ENCODE measurements around the gene LRRC9. TPM values are rescaled to one million over a fixed set of nuclear protein-coding genes. Genes with fewer than 3 reads are reported as not detected.
"Not testable (repeated sequence)": the region's sequence is repeated elsewhere in the genome, so short reads cannot be mapped to it uniquely, and the experiment has no call there.

Gene LRRC9
- total RNA-seq, 3 donors from 2014 or later (not counting 1 experiment from before 2014, with no cell fraction given): not detected

DNA sequence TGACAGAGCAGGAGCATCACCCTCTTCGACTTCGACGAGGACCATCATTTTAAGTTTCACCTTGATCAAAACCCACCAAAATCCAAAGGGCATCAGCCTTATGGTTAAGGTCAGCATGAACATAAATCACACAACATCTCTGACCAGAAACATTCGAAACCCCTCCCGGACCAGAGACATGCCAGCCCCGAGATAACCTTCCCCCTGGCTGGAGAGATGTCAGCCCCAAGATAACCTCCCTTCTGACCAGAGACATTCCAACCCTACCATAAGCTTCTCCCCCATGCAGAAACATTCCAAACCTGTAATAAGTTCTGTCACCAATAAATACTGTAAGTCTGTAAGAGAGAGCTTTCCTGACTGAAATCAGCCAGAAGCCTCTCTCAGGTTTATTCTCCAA lies 178.0 kb downstream of the LRRC9 start:
- WGBS (ENCODE audit: insufficient coverage): 94% methylated on average over 6 of the region's 6 CpGs
- intact Hi-C loops (cut with micrococcal nuclease): no loop called here
- no peak overlapping the region for H3K27ac ChIP-seq (ENCODE audit: low read length)

GRCh38 chr14:60099855-60100254 lies 179.9 kb downstream of the LRRC9 start:
- H3K4me3 ChIP-seq (ENCODE audit: low read length); DNase-seq; H3K9me3 Mint-ChIP-seq; intact Hi-C loops (cut with micrococcal nuclease); H3K27me3 Mint-ChIP-seq (ENCODE audit: low read depth in 2 of 2); H3K27me3 ChIP-seq (ENCODE audit: control insufficient read depth, insufficient read depth, low read length); H3K9me3 ChIP-seq (ENCODE audit: control insufficient read depth, insufficient read depth, low read length); H3K36me3 Mint-ChIP-seq; H3K4me1 ChIP-seq (ENCODE audit: control insufficient read depth, insufficient read depth, low read length): not testable (repeated sequence)
- H3K36me3 ChIP-seq (ENCODE audit: control insufficient read depth, insufficient read depth, low read length): peaks cover 12% of the 10 kb centered on the region
- H3K27ac ChIP-seq (ENCODE audit: low read length): peak overlapping the region; percentile 47
- peak overlapping the region; percentile 86 to 94 for H3K27ac Mint-ChIP-seq
- H3K4me1 Mint-ChIP-seq: peaks cover 67 to 71% of the 10 kb centered on the region in 2 donors
- peak overlapping the region; percentile 78 for H3K4me3 Mint-ChIP-seq
- WGBS (ENCODE audit: insufficient coverage): 77% methylated on average over 6 of the region's 7 CpGs
- ATAC-seq: peak; percentile 50 to 78 (median 77)

More for the DNA sequence above, 178.0 kb downstream of the LRRC9 start:
- no peaks in the 10 kb centered on the region for H3K9me3 Mint-ChIP-seq
- no peaks in the 10 kb centered on the region for H3K36me3 Mint-ChIP-seq
- DNase-seq: no peak
- Histone ChIP-seq H3K36me3 (ENCODE audit: control insufficient read depth, insufficient read depth, low read length) (peaks cover 12% of the 10 kb centered on the region), H3K4me1 (ENCODE audit: control insufficient read depth, insufficient read depth, low read length) (peaks cover 17% of the 10 kb centered on the region), H3K9me3 (ENCODE audit: control insufficient read depth, insufficient read depth, low read length) (no peaks in the 10 kb centered on the region), H3K27me3 (ENCODE audit: control insufficient read depth, insufficient read depth, low read length) (no peaks in the 10 kb centered on the region), H3K4me3 (ENCODE audit: low read length) (no peak overlapping the region)
- no peak for TF ChIP-seq CTCF (IDR thresholded peaks at IDR 0.05)
- H3K27ac Mint-ChIP-seq: peak overlapping the region; percentile 86 to 94
- H3K4me3 Mint-ChIP-seq: no peak overlapping the region
- H3K27me3 Mint-ChIP-seq (ENCODE audit: low read depth in 2 of 2): no peaks in the 10 kb centered on the region
- H3K4me1 Mint-ChIP-seq: peaks cover 76 to 81% of the 10 kb centered on the region in 2 donors
- ATAC-seq: no peak

DNA sequence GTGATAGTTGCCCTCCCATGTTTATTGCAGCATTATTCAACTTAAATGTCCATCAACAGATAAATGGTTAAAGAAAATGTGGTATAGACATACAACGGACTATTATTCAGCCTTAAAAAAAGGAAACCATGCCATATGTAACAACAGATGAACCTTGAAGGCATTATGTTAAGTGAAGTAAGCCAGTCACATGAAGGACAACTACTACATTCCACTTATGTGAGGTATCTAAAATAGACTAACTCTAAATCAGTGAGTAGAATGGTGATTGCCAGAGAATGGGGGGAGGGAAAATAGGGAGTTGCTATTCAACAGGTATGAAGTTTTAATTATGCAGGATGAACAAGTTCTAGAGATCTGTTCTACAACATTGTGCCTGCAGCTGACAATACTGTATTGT lies 181.8 kb downstream of the LRRC9 start:
- Mint-ChIP-seq H3K4me3 (no peak overlapping the region), H3K9me3 (no peaks in the 10 kb centered on the region), H3K36me3 (no peaks in the 10 kb centered on the region), H3K27ac (peak overlapping the region; percentile 5 to 55), H3K4me1 (peaks cover 69 to 71% of the 10 kb centered on the region in 2 donors), H3K27me3 (ENCODE audit: low read depth in 2 of 2) (no peaks in the 10 kb centered on the region)
- intact Hi-C loops (cut with micrococcal nuclease): no loop called here
- Histone ChIP-seq H3K4me3 (ENCODE audit: low read length) (no peak overlapping the region), H3K4me1 (ENCODE audit: control insufficient read depth, insufficient read depth, low read length) (peaks cover 7% of the 10 kb centered on the region), H3K27me3 (ENCODE audit: control insufficient read depth, insufficient read depth, low read length) (no peaks in the 10 kb centered on the region), H3K9me3 (ENCODE audit: control insufficient read depth, insufficient read depth, low read length) (no peaks in the 10 kb centered on the region), H3K36me3 (ENCODE audit: control insufficient read depth, insufficient read depth, low read length) (peaks cover 12% of the 10 kb centered on the region), H3K27ac (ENCODE audit: low read length) (no peak overlapping the region)
- ATAC-seq: no peak
- WGBS (ENCODE audit: insufficient coverage): no CpG with 5 or more reads among the region's 1 CpG
- TF ChIP-seq CTCF (IDR thresholded peaks at IDR 0.05): no peak
- DNase-seq: no peak

DNA sequence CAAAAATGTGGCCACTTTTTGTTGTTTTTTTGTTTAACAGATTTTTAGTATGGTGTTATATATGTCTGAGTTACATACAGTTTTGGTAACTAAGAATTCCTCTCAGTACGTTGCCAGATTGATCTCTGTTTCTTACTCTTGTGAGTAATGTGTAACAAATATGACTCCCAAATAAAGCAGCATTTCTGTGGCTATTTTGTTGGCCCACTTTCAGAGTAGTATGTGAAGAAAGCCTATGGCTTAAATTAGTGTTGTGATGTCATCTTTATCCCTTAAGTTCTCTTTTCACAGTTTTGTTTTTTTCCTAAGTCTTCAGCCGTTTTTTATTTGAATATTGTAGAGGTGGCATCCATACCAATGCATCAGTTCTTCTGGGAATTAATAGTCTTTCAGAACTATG lies 182.4 kb downstream of the LRRC9 start:
- no peak for ATAC-seq
- H3K4me3 ChIP-seq (ENCODE audit: low read length): no peak overlapping the region
- no peaks in the 10 kb centered on the region for H3K9me3 Mint-ChIP-seq
- H3K4me3 Mint-ChIP-seq: no peak overlapping the region
- no peak overlapping the region for H3K27ac ChIP-seq (ENCODE audit: low read length)
- 70% methylated on average over 1 of the region's 2 CpGs for WGBS (ENCODE audit: insufficient coverage)
- H3K4me1 ChIP-seq (ENCODE audit: control insufficient read depth, insufficient read depth, low read length): peaks cover 7% of the 10 kb centered on the region
- H3K27me3 ChIP-seq (ENCODE audit: control insufficient read depth, insufficient read depth, low read length): no peaks in the 10 kb centered on the region
- peak overlapping the region; percentile 55 to 84 for H3K27ac Mint-ChIP-seq
- no peaks in the 10 kb centered on the region for H3K9me3 ChIP-seq (ENCODE audit: control insufficient read depth, insufficient read depth, low read length)
- no peaks in the 10 kb centered on the region for H3K27me3 Mint-ChIP-seq (ENCODE audit: low read depth in 2 of 2)
- peaks cover 8% of the 10 kb centered on the region for H3K36me3 ChIP-seq (ENCODE audit: control insufficient read depth, insufficient read depth, low read length)
- DNase-seq: no peak
- H3K4me1 Mint-ChIP-seq: peaks cover 67 to 69% of the 10 kb centered on the region in 2 donors
- no peaks in the 10 kb centered on the region for H3K36me3 Mint-ChIP-seq
- TF ChIP-seq CTCF (IDR thresholded peaks at IDR 0.05): no peak
- intact Hi-C loops (cut with micrococcal nuclease): no loop called here
